Smooth muscle cell (in vitro differentiated cells): ENCODE measurements around the gene PLS3. TPM values are rescaled to one million over a fixed set of nuclear protein-coding genes. Genes with fewer than 3 reads are reported as not detected.
A peak's percentile ranks its signal among the peaks of the same experiment; 100 is the strongest.

ENCODE experiments used
- DNase-seq: peaks from one replicate; lab custom pipeline; 2025; ENCODE audit not compliant: unreplicated experiment; lab: John Stamatoyannopoulos, UW
- H2AFZ ChIP-seq: fragments of 200-600 bp; sonication (generic); 2 replicates; pipeline ENCODE4 v1.6.0; 2016; ENCODE audit warnings: antibody characterized with exemption, low read depth, mild to moderate bottlenecking
- H3F3A ChIP-seq: fragments of 200-600 bp; sonication (generic); 2 replicates; pipeline ENCODE4 v1.6.0; 2017; ENCODE audit warnings: antibody characterized with exemption, low read depth
- H3K27ac ChIP-seq: fragments of 200-600 bp; sonication (generic); 2 replicates; pipeline ENCODE4 v1.5.1; 2016; ENCODE audit warnings: low read depth, mild to moderate bottlenecking
- H3K27me3 ChIP-seq: fragments of 200-600 bp; sonication (generic); 2 replicates; pipeline ENCODE4 v1.6.1; 2016; ENCODE audit warnings: low read depth, mild to moderate bottlenecking
- H3K36me3 ChIP-seq: fragments of 200-600 bp; sonication (generic); 2 replicates; pipeline ENCODE4 v1.5.1; 2016; ENCODE audit warnings: low read depth
- H3K4me1 ChIP-seq: fragments of 200-600 bp; sonication (generic); 2 replicates; pipeline ENCODE4 v1.5.1; 2016; ENCODE audit warnings: low read depth
- H3K4me2 ChIP-seq: fragments of 200-600 bp; sonication (generic); 2 replicates; pipeline ENCODE4 v1.6.0; 2016; ENCODE audit warnings: mild to moderate bottlenecking
- H3K4me3 ChIP-seq: fragments of 200-600 bp; sonication (generic); 2 replicates; pipeline ENCODE4 v1.5.1; 2016; ENCODE audit warnings: mild to moderate bottlenecking
- H3K79me2 ChIP-seq: fragments of 200-600 bp; sonication (generic); 2 replicates; pipeline ENCODE4 v1.6.0; 2016; ENCODE audit warnings: low read depth, mild to moderate bottlenecking
- H3K9ac ChIP-seq: fragments of 200-600 bp; sonication (generic); 2 replicates; pipeline ENCODE4 v1.6.0; 2016; ENCODE audit warnings: low read depth
- H3K9me3 ChIP-seq: fragments of 200-600 bp; sonication (generic); replicated peaks from 2 replicates; pipeline ENCODE4 v1.5.1; 2016; ENCODE audit warnings: low read depth
- H4K20me1 ChIP-seq: fragments of 200-600 bp; sonication (generic); 2 replicates; pipeline ENCODE4 v1.6.0; 2016; ENCODE audit warnings: low read depth
- WGBS: methylation state at CpG from one replicate; pipeline ENCODE4 v1.1.7; 2016; ENCODE audit warnings: low lambda C conversion rate; 5-methylcytosine and 5-hydroxymethylcytosine counted together
- polyA plus RNA-seq: library from polyadenylated mRNA; unstranded; fragments of >200 nt; fragmentation: Nextera tagmentation; extraction: Ambion mirVana; gene quantifications from 2 replicates; pipeline ENCODE4 v1.2.1, GENCODE V29; 2016
- total RNA-seq: library from RNA; depleted of rRNA; stranded (reverse); fragments of >200 nt; gene quantifications from 2 replicates; pipeline ENCODE4 v1.2.3, GENCODE V29; 2014
- TF ChIP-seq, protein P1 (sequence below): fragments of 200-600 bp; sonication (generic); IDR thresholded peaks from 2 replicates; pipeline ENCODE4 v1.5.1; 2017; ENCODE audit warnings: borderline replicate concordance, mild to moderate bottlenecking, antibody characterized with exemption; ENCODE audit not compliant: insufficient read depth, poor library complexity, severe bottlenecking

PLS3 gene
- total and polyA plus RNA-seq, 2 experiments from 2014 or later: 305 to 609 TPM

DNA sequence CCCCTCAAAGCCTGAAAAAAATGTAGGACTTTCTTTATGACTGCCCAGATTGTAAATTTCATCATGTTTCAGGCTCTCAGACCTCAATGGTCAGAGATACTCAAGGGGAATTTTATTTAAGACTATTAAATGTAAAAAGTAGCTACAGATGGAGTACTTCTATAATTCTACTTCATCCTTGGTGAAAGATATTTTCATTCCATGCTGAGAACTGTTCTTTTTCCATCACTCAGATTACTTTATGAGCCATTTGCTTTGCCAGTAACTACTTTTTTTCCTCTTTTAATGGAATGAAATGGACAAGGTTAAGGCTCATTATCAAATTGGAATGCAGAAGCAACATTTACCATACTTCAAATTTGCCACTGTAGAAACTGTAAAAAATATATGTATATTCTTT lies 38.0 kb upstream of the PLS3 start:
- no peaks in the 10 kb centered on the region for H3K4me1 ChIP-seq
- no peak overlapping the region for H3K4me3 ChIP-seq
- no peaks in the 10 kb centered on the region for H3K27me3 ChIP-seq
- DNase-seq: no peak
- H3K36me3 ChIP-seq: no peaks in the 10 kb centered on the region
- TF ChIP-seq, protein P1, sequence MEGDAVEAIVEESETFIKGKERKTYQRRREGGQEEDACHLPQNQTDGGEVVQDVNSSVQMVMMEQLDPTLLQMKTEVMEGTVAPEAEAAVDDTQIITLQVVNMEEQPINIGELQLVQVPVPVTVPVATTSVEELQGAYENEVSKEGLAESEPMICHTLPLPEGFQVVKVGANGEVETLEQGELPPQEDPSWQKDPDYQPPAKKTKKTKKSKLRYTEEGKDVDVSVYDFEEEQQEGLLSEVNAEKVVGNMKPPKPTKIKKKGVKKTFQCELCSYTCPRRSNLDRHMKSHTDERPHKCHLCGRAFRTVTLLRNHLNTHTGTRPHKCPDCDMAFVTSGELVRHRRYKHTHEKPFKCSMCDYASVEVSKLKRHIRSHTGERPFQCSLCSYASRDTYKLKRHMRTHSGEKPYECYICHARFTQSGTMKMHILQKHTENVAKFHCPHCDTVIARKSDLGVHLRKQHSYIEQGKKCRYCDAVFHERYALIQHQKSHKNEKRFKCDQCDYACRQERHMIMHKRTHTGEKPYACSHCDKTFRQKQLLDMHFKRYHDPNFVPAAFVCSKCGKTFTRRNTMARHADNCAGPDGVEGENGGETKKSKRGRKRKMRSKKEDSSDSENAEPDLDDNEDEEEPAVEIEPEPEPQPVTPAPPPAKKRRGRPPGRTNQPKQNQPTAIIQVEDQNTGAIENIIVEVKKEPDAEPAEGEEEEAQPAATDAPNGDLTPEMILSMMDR: no peak
- H3K4me2 ChIP-seq: no peak overlapping the region
- no peak overlapping the region for H3K9ac ChIP-seq
- no peaks in the 10 kb centered on the region for H3K9me3 ChIP-seq
- H3F3A ChIP-seq: no peaks in the 10 kb centered on the region
- no peaks in the 10 kb centered on the region for H4K20me1 ChIP-seq
- no peak overlapping the region for H2AFZ ChIP-seq
- H3K79me2 ChIP-seq: no peaks in the 10 kb centered on the region
- no peak overlapping the region for H3K27ac ChIP-seq

DNA sequence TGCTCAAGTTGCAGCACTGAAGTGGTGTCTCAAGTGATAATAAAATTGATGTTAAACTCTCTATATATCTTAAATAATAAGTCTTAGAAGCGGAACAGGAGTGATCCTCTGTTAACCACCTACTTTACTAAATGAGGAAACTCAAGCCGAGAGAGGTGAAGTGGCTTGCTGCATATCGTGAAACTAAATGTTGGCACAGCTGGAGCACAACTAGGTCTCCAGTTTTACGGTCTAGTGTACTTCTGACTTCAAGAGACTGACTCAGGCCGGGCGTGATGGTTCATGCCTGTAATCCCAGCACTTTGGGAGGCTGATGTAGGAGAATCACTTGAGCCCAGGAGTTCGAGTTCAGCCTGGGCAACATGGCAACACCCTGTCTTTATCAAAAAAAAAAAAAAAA lies 35.5 kb upstream of the PLS3 start:
- H3K4me1 ChIP-seq: peaks cover 8% of the 10 kb centered on the region
- H3K9ac ChIP-seq: no peak overlapping the region
- no peaks in the 10 kb centered on the region for H3K79me2 ChIP-seq
- TF ChIP-seq, protein P1: no peak
- H3K4me2 ChIP-seq: no peak overlapping the region
- H2AFZ ChIP-seq: no peak overlapping the region
- no peak overlapping the region for H3K27ac ChIP-seq
- H3K9me3 ChIP-seq: no peaks in the 10 kb centered on the region
- no peak for DNase-seq
- H3K4me3 ChIP-seq: no peak overlapping the region
- no peaks in the 10 kb centered on the region for H3K27me3 ChIP-seq
- H3K36me3 ChIP-seq: no peaks in the 10 kb centered on the region
- 89% methylated on average over 6 of the region's 7 CpGs for WGBS
- no peaks in the 10 kb centered on the region for H3F3A ChIP-seq
- H4K20me1 ChIP-seq: no peaks in the 10 kb centered on the region

DNA sequence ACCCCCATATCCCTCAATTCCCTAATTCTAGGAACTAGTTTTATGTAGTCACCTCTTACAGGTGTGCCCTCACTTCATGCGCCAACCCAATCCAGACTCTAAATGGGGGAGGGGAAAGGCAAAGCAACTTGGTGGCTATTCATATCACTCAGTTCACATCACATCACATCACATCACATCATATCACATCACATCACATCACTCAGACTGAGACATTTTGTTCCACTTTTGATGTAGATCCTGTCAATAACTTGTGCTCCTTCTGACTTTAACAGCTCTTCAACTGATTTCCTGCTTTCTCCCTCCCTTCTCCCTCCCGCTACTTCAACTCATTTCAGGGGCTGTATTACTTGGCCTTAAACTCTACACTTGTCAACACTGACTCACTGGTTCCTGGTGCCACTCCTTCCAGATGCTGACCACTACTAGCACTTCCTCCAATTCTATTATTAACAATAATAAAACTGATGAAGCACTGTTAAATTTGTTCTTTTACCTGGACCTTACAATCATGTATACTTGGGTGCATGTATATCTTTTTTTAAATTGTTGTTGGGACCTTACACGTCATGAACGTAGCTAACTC lies 29.1 kb upstream of the PLS3 start:
- Histone ChIP-seq H2AFZ (no peak overlapping the region), H3F3A (no peaks in the 10 kb centered on the region), H3K9me3 (no peaks in the 10 kb centered on the region), H3K27ac (no peak overlapping the region), H3K4me2 (no peak overlapping the region), H3K9ac (no peak overlapping the region), H3K27me3 (no peaks in the 10 kb centered on the region), H3K36me3 (no peaks in the 10 kb centered on the region), H3K4me1 (peaks cover 8% of the 10 kb centered on the region), H3K79me2 (no peaks in the 10 kb centered on the region), H3K4me3 (no peak overlapping the region), H4K20me1 (no peaks in the 10 kb centered on the region)
- TF ChIP-seq, protein P1: no peak
- WGBS: 85% methylated on average over 4 of the region's 4 CpGs
- no peak for DNase-seq

DNA sequence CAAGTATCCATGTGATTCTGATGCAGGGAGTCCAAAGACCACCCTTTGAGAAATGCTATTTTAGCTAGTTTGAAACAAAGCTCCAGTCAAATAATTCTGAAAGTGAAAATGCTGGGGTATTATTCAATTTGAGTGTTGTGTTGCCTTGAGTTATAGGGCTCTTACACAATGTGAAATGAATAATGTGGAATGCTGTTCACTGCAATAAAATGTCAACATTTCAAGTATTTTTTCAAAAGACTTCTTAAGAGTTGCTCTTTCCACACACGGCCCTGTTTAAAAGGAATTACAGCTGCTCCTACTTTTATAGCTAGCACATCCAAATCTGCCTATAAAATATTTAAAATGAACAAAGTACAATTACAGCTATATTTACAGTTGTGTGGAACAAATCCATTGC lies 27.5 kb upstream of the PLS3 start:
- Histone ChIP-seq H3F3A (no peaks in the 10 kb centered on the region), H3K4me1 (peaks cover 6% of the 10 kb centered on the region), H3K79me2 (no peaks in the 10 kb centered on the region), H2AFZ (peak overlapping the region; percentile 37), H3K27me3 (no peaks in the 10 kb centered on the region), H3K4me3 (no peak overlapping the region), H3K27ac (no peak overlapping the region), H3K9me3 (no peaks in the 10 kb centered on the region), H4K20me1 (no peaks in the 10 kb centered on the region), H3K36me3 (no peaks in the 10 kb centered on the region), H3K9ac (no peak overlapping the region), H3K4me2 (peak overlapping the region; percentile 6)
- 26% methylated on average over 1 of the region's 1 CpG for WGBS
- DNase-seq: no peak
- TF ChIP-seq, protein P1: no peak
